Measurements from ENCODE around the gene LIF.
"Not testable (repeated sequence)": the region's sequence is repeated elsewhere in the genome, so short reads cannot be mapped to it uniquely, and the experiment has no call there.

The LIF gene

DNA sequence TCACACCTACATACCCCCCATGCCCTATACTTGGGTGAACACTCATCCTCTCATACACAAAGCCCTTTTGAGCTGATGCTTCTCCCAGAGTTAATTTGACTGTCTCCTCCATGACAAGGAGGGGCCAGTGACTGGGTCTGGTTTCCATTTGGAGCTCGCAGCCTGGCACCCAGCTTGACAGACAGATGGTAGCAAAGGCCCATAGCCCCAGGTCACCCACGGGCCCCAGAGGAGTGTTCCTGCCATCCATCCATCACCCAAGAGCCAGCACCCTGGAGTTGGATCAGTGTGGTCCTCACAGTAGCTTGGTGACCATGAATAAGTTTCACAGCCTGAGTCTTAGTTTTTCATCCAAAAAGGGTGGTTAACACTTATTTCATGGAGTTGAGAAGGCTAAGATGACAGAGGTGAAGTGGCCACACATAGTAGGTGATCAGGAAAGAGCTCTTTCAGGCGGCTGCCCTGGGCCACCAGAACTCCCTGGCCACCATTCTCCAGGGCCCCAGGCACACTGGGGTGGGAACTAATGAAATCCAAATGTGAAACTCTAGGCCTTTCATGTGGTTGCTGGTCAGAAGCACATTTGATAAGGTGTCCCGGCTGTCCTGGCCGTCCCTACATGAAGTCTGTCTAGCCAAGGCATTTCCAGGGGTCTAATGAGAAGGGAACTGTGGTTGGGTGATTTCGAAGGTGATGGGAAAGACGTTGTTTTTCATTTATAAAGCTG is 42.4 kb downstream of the LIF start:
- no peak for DNase-seq

DNA sequence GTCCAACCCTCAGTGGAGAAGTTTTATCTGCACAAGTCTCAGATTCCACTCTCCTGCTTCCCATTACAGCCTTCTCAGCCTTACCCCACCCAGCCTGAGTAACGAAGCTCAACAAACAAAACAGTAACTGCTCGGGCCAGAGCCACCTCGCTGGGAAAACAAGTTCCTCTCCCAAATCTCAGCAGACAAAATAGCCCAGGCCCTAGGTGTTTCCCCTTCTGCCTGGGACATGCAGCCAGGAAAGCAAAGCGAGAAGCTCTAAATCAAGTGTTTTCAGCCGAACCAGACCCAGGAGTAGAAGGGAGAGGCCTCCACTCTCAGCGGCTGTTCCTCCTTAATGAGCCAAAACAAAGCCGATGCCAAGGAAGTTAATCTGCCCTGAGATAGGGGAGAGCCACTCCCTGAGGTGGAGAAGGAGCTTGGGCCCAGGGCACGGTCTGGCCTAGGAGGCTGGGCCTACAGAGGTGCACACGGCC is 44.0 kb downstream of the LIF start:
- no peak for DNase-seq

DNA sequence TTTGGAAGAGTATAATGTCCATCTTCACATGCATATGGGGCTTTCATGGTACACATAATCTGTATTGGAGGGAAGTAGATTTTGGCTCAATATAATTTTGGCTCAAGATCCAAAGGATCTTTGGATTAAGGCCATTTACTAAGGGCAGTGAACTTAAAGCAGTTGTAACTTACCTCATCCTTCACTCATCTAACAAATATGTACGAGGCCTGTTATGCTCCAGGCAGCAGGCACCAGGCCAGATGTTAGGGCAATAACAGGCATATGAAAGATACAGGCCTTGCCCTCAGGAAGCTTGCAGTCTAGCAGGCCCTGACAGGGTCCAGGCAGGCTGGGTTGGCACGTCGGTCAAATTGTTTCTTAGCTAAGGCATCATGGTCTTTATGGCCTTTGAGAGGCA is 44.6 kb downstream of the LIF start:
- DNase-seq, result no peak

DNA sequence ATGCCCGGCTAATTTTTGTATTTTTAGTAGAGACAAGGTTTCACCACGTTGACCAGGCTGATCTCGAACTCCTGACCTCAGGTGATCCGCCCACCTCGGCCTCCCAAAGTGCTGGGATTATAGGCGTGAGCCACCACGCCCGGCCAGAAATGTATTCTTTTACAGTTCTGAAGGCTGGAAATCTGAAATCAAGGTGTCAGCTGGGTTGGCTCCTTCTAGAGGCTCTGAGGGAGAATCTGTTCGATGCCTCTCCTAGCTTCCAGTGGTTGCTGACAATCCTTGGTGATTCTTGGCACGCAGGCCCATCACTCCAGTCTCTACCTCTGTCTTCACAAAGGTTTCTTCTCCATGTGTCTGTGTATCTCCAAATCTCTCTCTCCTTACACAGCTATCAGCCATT is 45.7 kb downstream of the LIF start:
- not testable (repeated sequence) for DNase-seq

DNA sequence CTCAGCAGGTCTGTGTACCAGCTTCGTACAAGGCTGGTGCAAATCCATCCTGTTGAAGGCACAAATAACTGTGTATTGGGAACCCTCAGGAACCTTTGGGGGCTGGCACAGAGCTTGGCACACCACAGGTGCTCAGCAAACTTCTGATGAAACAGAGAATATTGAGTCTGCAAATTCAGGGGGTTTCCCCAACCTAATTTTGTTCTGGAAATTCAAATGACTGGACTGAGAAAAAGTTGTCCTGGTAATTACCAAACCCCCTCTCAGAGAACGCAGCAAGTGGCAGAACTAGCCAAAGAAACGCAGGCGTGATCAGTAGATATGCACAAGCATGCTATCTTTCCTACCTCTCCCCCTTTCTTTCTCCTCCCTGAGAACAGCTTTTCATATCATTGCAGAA is 47.6 kb downstream of the LIF start:
- DNase-seq, result no peak

DNA sequence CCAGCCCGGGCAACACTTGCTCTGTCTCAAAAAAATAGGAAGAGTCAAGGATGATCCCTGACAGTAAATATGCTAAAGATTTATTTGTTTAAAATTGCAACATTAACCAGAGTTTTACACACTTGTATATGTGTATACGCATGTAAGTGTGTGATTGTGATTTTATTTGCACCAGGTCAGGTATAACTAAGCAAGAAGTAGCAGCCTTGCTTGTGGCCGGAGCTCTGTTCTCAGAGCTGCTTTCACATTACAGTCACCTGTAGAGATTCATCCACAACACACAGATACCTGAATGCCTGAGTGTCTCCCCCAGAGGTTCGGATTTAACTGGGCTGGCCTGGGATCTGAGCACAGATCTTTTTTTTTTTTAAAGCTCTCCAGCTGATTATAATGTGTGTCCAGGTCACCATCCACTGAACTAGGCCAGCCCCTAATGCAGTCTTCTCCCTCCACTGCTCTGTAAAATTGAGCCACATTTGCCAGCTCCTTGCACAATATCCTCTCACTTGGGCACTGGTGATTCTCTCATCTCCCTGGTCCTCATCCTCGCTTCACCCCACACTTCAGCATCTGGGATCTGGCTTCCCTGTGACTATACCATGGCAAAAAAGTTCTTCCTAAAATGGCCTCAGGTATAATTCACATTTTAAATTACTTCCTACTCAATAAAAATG is 48.3 kb downstream of the LIF start:
- DNase-seq, result no peak

DNA sequence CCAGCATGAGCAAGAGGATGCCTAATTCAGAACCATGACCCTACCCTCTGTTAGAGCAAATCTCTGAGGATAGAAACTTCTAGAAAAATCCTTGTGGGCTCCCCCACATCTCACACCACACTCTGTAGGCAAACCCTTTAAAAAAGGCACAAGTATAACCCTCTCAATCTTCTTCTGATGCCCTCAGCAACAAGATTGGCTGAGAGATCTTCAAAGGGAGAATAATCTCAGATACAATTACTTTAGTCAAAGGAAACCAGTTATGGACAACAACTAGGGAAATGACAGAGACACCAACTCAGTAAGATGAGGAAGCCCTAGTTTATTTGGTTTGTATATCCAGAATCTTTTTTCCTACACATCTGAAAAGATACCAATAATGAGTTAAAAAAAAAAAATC is 49.2 kb downstream of the LIF start:
- DNase-seq, result no peak

DNA sequence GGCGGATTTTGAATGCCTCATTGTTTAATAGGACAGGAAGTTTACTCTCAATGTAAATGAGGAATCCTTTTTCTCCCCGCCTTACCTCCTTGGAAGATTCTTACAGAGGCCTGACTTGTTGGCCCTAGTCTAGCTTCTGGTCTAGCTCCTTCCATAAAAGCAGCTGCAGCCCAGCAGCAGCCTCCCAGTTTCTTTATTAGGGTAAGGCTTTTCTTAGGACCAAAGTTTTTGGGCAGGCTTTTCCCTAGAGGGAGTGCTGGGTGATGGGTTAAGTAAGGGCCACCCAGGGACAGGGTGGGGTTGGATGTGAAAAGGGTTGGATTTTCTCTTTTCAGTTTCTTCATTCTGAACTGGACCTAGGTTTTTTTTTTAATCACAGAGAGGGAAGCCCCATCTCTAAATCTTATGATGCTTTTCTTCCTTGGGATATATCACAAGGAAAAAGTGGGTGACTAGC is 49.7 kb downstream of the LIF start:
- DNase-seq, result no peak

DNA sequence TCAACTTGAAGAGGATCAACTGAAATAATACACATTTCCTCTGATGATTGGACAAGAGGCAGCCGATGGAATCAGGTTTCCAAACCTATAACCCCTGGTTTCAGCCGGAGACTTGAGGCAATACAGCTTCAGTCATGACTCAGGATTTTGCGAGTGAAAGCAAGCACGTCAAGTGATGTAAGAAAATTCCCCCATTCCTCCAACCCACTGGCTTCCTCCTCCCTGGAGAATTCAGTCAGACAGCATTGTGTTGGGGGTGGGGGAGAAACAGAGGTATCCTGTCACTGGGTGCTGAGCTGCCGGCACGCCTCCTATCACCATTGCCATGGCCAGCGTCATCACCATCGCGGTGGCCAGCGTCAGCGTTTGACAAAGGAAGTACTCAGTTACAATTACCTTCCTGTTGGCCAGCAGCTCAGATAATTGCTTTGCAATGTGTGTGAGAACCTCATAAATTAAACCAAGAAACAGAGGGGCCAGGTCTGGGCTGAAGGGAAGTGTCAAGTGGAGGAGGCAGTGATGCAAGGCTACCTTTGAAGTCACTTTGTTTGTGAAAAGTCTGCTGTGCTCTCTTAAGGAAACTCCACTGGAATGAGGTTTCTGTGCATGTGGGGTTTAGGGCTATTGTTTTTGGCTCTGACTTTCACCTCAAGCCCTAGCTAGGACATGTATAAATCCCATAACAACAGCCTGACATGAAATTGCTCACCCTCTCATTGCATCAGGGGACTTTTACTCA is 50.2 kb downstream of the LIF start:
- peak; percentile 77 for DNase-seq

DNA sequence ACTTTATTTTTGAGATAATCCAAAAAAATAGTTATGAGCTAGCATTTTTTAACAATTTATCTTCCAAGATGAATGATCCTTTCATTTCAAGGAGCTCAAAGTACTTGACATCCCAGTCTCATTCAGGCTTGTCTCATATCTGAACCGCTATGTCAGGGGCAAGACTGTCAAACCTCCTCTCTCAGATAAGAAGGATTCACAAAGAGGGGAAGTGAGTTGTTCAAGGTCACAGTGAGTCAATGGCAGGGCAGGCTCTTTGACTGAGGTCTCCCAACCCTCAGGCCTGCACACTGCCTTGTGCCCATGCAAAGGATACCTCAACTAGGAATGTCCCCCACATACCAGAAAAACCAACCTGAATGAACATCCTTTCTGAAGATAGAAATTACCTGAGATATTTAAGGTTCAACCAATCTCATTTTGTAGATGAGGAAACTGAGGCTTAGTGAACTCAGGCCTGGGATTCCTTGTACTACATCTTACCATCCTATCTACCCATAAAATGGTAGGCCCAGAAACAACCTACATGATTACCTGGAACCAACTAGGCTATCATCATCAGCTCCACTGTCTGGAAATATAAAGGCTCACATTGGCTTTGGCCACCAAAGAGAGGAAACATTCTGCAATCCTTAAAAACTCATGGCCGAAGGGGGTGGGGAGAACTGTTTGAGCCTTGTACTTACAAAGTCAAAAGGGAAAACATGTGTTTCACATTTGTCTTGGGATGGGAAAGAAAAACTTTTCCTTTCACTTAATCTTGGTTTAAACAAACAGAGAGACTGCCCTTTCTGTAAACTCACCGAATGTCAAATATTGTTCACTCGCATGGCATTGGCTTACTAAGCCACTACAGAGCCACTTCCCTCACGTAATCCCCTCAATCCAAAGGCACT is 51.1 kb downstream of the LIF start:
- DNase-seq, result no peak

DNA sequence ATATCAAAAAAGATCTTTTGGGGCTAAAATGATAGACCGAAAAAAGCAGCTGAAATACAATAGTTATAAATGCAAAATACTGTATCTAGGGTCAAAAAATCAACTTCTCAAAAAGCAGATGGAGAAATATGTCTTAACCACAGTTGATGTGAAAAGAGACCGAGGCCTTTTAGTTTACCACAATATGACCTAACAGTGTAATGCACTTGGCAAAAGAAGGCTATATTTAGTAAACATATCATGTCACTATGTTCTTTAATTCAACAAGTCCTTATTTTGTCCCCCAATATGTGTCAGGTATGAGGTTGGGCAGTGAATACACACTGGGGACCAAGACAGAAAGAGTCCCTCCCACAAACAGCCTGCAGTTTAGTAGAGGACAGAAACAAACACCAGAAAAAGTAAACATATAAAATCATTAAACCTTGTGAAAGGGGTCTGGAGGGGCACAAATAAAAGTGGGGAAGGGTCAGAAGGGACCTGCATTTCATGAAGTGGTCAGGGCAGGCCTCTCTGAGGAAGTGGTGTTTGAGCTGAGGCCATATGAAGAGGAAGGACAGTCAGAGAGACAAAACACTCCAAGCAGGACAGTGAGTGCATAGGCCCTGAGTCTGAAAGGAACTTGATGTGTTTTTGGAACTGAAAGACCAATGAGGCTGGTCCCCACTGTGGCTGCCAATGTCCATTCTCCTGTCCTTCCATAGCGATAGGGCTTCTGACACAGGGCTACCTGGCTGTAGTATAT is 53.4 kb downstream of the LIF start:
- no peak for DNase-seq

DNA sequence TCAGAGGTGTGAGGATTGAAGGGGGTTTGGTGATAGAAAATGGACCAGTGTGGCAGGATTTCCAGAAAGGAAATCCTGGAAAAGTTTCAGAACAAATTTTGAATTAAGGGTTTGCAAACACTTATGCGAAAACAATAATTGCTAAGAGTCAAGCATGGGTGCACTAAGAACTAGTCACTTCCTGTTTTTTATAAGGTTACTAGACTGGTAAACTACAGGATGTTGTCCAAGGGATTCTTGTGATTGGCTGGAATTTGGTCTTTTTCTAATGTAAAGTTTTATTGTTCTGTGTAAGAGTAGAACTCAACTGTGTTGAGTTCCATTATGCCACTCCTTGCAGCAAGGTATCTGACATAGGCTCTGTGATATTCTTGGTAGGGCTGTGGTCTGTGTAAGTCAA is 54.1 kb downstream of the LIF start:
- DNase-seq, result no peak

DNA sequence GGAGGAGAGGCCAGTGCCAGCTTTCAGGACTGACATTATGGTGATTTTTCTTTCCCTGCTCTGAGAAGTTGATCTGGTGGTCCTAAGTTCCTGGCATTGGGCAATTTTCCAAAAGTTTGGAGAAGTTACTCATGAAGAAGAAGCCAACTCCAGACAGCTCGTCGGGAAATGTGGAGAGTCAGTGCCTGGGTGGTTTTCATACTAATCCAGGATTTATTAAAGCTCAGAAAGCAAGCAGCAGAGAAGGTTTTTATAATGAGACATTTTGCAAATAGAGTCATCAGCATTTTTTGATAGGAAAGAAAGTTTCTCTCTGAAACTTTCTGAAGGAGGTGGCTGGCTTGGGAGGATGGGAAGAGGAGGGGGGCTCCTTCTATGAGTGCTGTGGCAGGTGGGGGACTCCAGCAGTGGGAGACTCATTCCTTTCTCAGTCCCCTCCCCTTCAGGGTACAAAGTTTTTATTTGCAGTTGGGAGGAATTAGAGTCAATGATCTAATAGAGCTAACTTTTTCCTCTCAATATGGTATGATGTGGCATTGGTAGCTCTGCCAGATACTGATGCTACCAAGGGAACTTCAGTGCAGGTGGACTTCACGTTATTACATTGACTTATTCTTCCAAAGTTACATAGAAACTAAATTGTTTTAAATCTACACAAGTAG is 55.4 kb downstream of the LIF start:
- no peak for DNase-seq

DNA sequence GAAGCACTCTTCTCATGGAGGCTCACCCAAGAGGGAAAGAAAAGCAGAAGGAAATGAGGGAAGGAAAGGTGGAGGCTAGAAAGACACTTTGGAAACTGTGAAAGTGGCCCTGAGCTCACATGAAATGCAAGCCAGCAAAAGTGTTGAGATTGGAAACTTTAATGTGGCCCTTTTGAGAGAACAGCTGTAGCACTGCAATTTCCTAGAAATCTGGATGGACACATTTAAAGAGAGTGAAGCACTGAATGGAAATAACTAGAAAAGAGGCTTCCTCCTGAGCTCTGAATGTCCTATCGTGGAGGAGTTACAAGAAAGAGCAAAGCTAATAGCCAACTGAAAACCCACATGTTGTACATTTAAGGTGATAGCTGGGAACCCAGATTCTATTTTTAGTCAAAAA is 56.0 kb downstream of the LIF start:
- DNase-seq, result no peak

Data from NCI-H345 (cell line).